Uterus (tissue), 4 donors: ENCODE measurements around the gene RASL11B. TPM values are rescaled to one million over a fixed set of nuclear protein-coding genes. Genes with fewer than 3 reads are reported as not detected.
A peak's percentile ranks its signal among the peaks of the same experiment; 100 is the strongest.

ENCODE experiments used
- DNase-seq, 2 donors: peaks; one replicate each; pipeline ENCODE4 v3.0.0-alpha.2; 2019 to 2020
- H3K27ac ChIP-seq, 2 donors: fragments of 200-600 bp; sonication (generic); 1 replicate in 1 of 2; 2 replicates in 1 of 2; pipeline ENCODE4 v1.5.1; 2016 to 2018
- H3K27me3 ChIP-seq, 2 donors: fragments of 200-600 bp; sonication (generic); one replicate each; pipeline ENCODE4 v1.5.1; 2018 to 2019; ENCODE audit warnings: control low read depth in 1 of 2
- H3K36me3 ChIP-seq, 2 donors: fragments of 200-600 bp; sonication (generic); one replicate each; pipeline ENCODE4 v1.5.1; 2019; ENCODE audit warnings: control low read depth in 1 of 2
- H3K4me1 ChIP-seq, 2 donors: fragments of 200-600 bp; sonication (generic); one replicate each; pipeline ENCODE4 v1.5.1; 2018 to 2019; ENCODE audit warnings: control low read depth in 1 of 2
- H3K4me3 ChIP-seq, 2 donors: fragments of 200-600 bp; sonication (generic); 1 replicate in 1 of 2; 2 replicates in 1 of 2; pipeline ENCODE4 v1.5.1; 2018 to 2019; ENCODE audit warnings: mild to moderate bottlenecking in 1 of 2
- H3K9me3 ChIP-seq, 2 donors: fragments of 200-600 bp; sonication (generic); one replicate each; pipeline ENCODE4 v1.5.1; 2019; ENCODE audit warnings: control low read depth in 1 of 2
- POLR2A ChIP-seq, 2 donors: fragments of 450-650 bp; IDR thresholded peaks; one replicate each; pipeline ENCODE4 v1.6.1; 2016; ENCODE audit warnings: antibody characterized with exemption in 2 of 2, mild to moderate bottlenecking in 1 of 2, moderate library complexity in 1 of 2
- intact Hi-C: fragments of 100-400 bp; cut with DNase I; formaldehyde crosslinking; loops from one replicate; pipeline ENCODE4 v1.15.1; 2023; ENCODE audit warnings: low total_unique reads
- total RNA-seq, 4 donors: library from RNA; depleted of rRNA in 3 of 4; stranded (reverse); fragments of >200 nt in 3 of 4; gene quantifications; one replicate each; pipeline versions ENCODE4 v1.1.0 to v1.2.4, GENCODE V29; 2014 to 2023
- TF ChIP-seq, protein P1 (sequence below), 4 experiments: fragments of 200-600 bp in 2 of 4; fragments of 450-650 bp in 2 of 4; sonication (generic) in 2 of 4; IDR thresholded peaks; one replicate each; pipeline ENCODE4 v1.5.1; 2016 to 2019; ENCODE audit warnings: antibody characterized with exemption in 4 of 4, mild to moderate bottlenecking in 2 of 4, moderate library complexity in 1 of 4
- donor health status: DM: yes; HTN: yes; CAD: no.

The RASL11B gene
- total RNA-seq, 4 donors from 2014 or later: 0.29 to 36.4 (median 4.4) TPM

DNA sequence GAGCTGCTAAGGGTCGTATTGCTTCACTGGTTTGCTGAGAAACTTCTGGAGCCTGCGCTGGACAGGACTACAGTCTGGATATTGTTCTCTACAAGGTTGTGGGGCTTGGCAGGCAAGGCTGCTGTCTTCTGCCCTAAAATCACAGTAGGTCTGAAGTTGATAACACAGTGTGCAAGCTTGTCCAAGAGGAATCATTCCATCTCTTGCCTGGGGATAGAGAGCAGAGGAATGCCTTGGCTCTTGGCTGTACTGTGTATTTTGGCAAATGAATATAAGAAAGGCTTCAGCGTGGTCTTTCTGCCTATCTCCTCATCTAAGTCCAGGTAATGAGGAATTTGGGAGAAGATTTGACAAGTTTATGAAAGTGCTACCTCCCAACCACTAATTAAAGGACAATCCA lies 9.4 kb upstream of the RASL11B start:
- Histone ChIP-seq H3K27ac (peak overlapping the region; percentile 30 to 45), H3K36me3 (no peaks in the 10 kb centered on the region), H3K27me3 (no peaks in the 10 kb centered on the region), H3K4me3 (no peak overlapping the region), H3K4me1 (no peaks in the 10 kb centered on the region), H3K9me3 (no peaks in the 10 kb centered on the region)
- no peak for DNase-seq
- intact Hi-C loops: no loop called here
- no peak for TF ChIP-seq POLR2A (IDR thresholded peaks at IDR 0.05)
- TF ChIP-seq, protein P1, sequence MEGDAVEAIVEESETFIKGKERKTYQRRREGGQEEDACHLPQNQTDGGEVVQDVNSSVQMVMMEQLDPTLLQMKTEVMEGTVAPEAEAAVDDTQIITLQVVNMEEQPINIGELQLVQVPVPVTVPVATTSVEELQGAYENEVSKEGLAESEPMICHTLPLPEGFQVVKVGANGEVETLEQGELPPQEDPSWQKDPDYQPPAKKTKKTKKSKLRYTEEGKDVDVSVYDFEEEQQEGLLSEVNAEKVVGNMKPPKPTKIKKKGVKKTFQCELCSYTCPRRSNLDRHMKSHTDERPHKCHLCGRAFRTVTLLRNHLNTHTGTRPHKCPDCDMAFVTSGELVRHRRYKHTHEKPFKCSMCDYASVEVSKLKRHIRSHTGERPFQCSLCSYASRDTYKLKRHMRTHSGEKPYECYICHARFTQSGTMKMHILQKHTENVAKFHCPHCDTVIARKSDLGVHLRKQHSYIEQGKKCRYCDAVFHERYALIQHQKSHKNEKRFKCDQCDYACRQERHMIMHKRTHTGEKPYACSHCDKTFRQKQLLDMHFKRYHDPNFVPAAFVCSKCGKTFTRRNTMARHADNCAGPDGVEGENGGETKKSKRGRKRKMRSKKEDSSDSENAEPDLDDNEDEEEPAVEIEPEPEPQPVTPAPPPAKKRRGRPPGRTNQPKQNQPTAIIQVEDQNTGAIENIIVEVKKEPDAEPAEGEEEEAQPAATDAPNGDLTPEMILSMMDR (IDR thresholded peaks at IDR 0.05): no peak

DNA sequence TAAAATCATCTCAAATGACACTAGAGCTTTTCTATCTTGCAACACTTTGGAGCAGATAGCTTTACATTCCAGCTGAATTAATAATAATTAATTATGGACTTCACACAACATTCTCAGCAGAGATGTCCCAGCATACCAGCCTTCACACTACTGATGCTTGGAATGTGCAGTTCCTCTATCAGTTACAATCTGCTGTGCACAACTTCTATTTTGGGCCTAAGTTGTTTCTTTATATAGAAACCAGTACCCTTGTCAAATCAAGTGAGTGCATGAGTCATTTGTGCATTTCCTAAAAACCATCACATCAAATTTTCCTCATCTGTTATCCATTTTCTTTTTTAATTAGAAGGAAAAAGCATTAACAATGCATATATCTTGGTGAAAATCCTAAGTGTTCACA lies 8.8 kb upstream of the RASL11B start:
- Histone ChIP-seq H3K36me3 (no peaks in the 10 kb centered on the region), H3K27ac (peak overlapping the region; percentile 45 to 56), H3K9me3 (no peaks in the 10 kb centered on the region), H3K4me3 (no peak overlapping the region), H3K27me3 (no peaks in the 10 kb centered on the region), H3K4me1 (no peaks in the 10 kb centered on the region)
- intact Hi-C loops: no loop called here
- TF ChIP-seq, protein P1 (IDR thresholded peaks at IDR 0.05): no peak
- no peak for TF ChIP-seq POLR2A (IDR thresholded peaks at IDR 0.05)
- DNase-seq: no peak

DNA sequence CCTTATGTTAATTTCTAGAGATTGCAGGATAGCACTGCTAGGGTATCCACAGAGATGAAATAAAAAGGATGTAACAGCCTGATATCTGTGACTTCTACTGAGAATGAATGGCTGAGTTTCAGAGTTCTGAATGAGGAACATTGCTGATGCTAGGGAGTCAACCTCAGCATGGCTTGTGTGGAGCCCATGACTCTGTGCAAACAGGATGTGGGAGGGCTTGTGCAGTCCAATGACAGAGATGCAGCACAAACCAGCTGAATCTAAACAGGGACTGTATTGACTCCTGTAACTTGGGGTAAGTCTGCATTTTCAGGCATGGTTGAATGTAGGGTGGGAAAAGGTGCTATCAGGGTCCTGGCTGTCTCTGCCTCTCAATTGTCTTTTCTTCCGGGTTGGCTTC lies 5.3 kb upstream of the RASL11B start:
- intact Hi-C loops: no loop called here
- TF ChIP-seq POLR2A (IDR thresholded peaks at IDR 0.05): no peak
- TF ChIP-seq, protein P1 (IDR thresholded peaks at IDR 0.05): no peak

DNA sequence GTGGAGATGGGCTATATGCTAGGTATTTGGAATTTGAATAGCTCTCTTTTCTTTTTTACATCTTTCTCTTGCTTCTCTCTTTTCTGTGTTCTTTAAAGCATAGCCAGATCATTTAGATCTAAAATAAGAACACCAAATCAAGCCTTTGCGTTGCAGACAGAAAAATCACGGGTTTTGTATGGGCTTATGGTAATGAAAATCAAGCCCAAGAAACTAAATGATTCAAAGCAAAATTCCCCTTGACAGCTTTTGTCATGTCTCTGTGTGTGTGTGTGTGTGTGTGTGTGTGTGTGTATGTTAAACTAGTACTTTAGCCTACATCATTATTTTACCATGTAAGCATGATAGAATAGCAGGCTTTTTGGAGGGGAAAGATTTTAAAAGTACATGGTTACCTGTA lies 1.8 kb upstream of the RASL11B start:
- no peaks in the 10 kb centered on the region for H3K36me3 ChIP-seq
- no peak for DNase-seq
- intact Hi-C loops: loop anchor here (10.0 kb wide), 1 partner anchor 136 kb away; no protein-coding TSS in a partner anchor

More for the DNA sequence above, 5.3 kb upstream of the RASL11B start:
- Histone ChIP-seq H3K9me3 (no peaks in the 10 kb centered on the region), H3K27me3 (no peaks in the 10 kb centered on the region), H3K4me3 (no peak overlapping the region), H3K27ac (no peak overlapping the region), H3K36me3 (no peaks in the 10 kb centered on the region), H3K4me1 (no peaks in the 10 kb centered on the region)
- no peak for DNase-seq

DNA sequence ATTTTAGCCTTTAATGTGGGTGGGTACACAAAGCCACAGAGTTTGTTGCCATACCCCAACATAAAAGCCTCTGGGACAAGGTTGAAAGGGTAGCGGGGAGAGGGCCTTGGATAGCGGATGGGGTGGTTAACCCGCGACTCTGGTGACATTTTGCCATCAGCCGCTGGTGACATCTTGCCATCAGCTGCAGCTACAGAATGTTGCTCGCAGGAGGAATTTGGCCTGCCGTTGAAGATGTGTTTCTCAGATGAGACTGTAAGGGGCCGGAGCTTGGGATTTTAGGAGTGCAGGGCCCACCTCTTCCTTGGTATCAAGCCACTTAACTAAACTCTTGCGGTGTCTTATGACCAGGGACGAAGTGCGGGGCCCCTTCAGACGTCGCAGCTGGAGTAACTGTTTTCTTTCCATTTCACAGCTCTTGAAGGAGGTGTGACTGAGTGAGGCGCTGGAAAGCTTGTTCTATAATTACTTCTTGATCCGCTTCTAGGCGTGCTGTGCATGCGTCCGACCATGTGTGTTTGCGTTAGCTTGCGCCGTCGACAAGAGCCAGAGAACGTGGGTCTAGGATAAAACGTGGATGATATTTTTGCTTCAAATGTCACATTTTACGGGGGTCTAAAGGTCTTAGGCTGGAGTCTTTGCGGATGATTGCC lies 820 bp upstream of the RASL11B start:
- intact Hi-C loops: loop anchor here (10.0 kb wide), 1 partner anchor 136 kb away; no protein-coding TSS in a partner anchor
- H3K4me1 ChIP-seq: no peaks in the 10 kb centered on the region
- no peaks in the 10 kb centered on the region for H3K27me3 ChIP-seq
- TF ChIP-seq, protein P1 (IDR thresholded peaks at IDR 0.05): no peak
- no peak for TF ChIP-seq POLR2A (IDR thresholded peaks at IDR 0.05)
- H3K36me3 ChIP-seq: no peaks in the 10 kb centered on the region
- H3K27ac ChIP-seq: peak overlapping the region; percentile 40 to 65
- DNase-seq: no peak
- peak overlapping the region; percentile 61 to 67 for H3K4me3 ChIP-seq
- no peaks in the 10 kb centered on the region for H3K9me3 ChIP-seq

More for the DNA sequence above, 1.8 kb upstream of the RASL11B start:
- TF ChIP-seq POLR2A (IDR thresholded peaks at IDR 0.05): no peak
- TF ChIP-seq, protein P1 (IDR thresholded peaks at IDR 0.05): no peak
- Histone ChIP-seq H3K27ac (no peak overlapping the region), H3K27me3 (no peaks in the 10 kb centered on the region), H3K9me3 (no peaks in the 10 kb centered on the region), H3K4me1 (no peaks in the 10 kb centered on the region), H3K4me3 (no peak overlapping the region)
